Astrocyte (in vitro differentiated cells and primary cell): ENCODE results near the gene HOXC11. TPM values are rescaled to one million over a fixed set of nuclear protein-coding genes. Genes with fewer than 3 reads are reported as not detected.
A peak's percentile ranks its signal among the peaks of the same experiment; 100 is the strongest.

Experiments used
- DNase-seq: peaks from one replicate; pipeline ENCODE4 v3.0.0-alpha.2; 2010; ENCODE audit warnings: low read depth
- FAIRE-seq: peaks from 2 replicates; lab custom pipeline; 2011; peaks lifted over from hg19 to GRCh38; lab: Jason Lieb, UNC
- H2AFZ ChIP-seq: 2 replicates; pipeline ENCODE4 v1.6.0; 2012; ENCODE audit warnings: low read depth, low read length, inconsistent platforms
- H3K27ac ChIP-seq: 2 replicates; pipeline ENCODE4 v1.5.1; 2011; ENCODE audit warnings: low read depth, low read length, inconsistent platforms
- H3K27me3 ChIP-seq: 2 replicates; pipeline ENCODE4 v1.6.0; 2011; ENCODE audit warnings: low read length, inconsistent platforms; ENCODE audit not compliant: insufficient read depth
- H3K36me3 ChIP-seq: 2 replicates; pipeline ENCODE4 v1.5.1; 2011; ENCODE audit warnings: low read length, inconsistent platforms; ENCODE audit not compliant: insufficient read depth
- H3K4me1 ChIP-seq: 2 replicates; pipeline ENCODE4 v1.5.1; 2011; ENCODE audit warnings: low read length, inconsistent platforms; ENCODE audit not compliant: insufficient read depth
- H3K4me2 ChIP-seq: 2 replicates; pipeline ENCODE4 v1.6.0; 2012; ENCODE audit warnings: low read length, inconsistent platforms
- H3K4me3 ChIP-seq: 2 replicates; pipeline ENCODE4 v1.5.1; 2011; ENCODE audit warnings: low read depth, mild to moderate bottlenecking, low read length, inconsistent platforms; ENCODE audit not compliant: insufficient read depth
- H3K79me2 ChIP-seq: 2 replicates; pipeline ENCODE4 v1.6.0; 2012; ENCODE audit warnings: mild to moderate bottlenecking, low read length, inconsistent platforms; ENCODE audit not compliant: insufficient read depth
- H3K9ac ChIP-seq: 2 replicates; pipeline ENCODE4 v1.6.0; 2012; ENCODE audit warnings: mild to moderate bottlenecking, low read length, inconsistent platforms
- H3K9me3 ChIP-seq: 2 replicates; pipeline ENCODE4 v1.5.1; 2012; ENCODE audit warnings: low read depth, mild to moderate bottlenecking, low read length, inconsistent platforms; ENCODE audit not compliant: insufficient read depth
- H4K20me1 ChIP-seq: 2 replicates; pipeline ENCODE4 v1.6.0; 2012; ENCODE audit warnings: low read length, inconsistent platforms; ENCODE audit not compliant: insufficient read depth
- H3K27ac Mint-ChIP-seq: one replicate; pipeline ENCODE4 v1.8.0; 2021; ENCODE audit warnings: mild to moderate bottlenecking, mixed read lengths; ENCODE audit not compliant: unreplicated experiment
- H3K27me3 Mint-ChIP-seq: one replicate; pipeline ENCODE4 v1.8.0; 2021; ENCODE audit warnings: low read depth, mixed read lengths; ENCODE audit not compliant: unreplicated experiment
- H3K36me3 Mint-ChIP-seq: one replicate; pipeline ENCODE4 v1.8.0; 2021; ENCODE audit warnings: low read depth, mixed read lengths; ENCODE audit not compliant: unreplicated experiment
- H3K4me1 Mint-ChIP-seq: one replicate; pipeline ENCODE4 v1.8.0; 2021; ENCODE audit warnings: low read depth, mixed read lengths; ENCODE audit not compliant: unreplicated experiment
- H3K4me3 Mint-ChIP-seq: one replicate; pipeline ENCODE4 v1.8.0; 2021; ENCODE audit warnings: mild to moderate bottlenecking, moderate library complexity, mixed read lengths; ENCODE audit not compliant: unreplicated experiment
- H3K9me3 Mint-ChIP-seq: one replicate; pipeline ENCODE4 v1.8.0; 2021; ENCODE audit warnings: mild to moderate bottlenecking, mixed read lengths; ENCODE audit not compliant: unreplicated experiment
- EZH2 ChIP-seq: IDR thresholded peaks from 2 replicates; pipeline ENCODE4 v1.6.1; 2012; ENCODE audit warnings: mild to moderate bottlenecking, low read length, inconsistent platforms; ENCODE audit not compliant: insufficient read depth
- total RNA-seq: library from RNA; stranded (reverse); gene quantifications from 2 replicates; pipeline ENCODE4 v1.2.1, GENCODE V29; 2021
- TF ChIP-seq, protein P1 (sequence below): IDR thresholded peaks from 2 replicates; pipeline ENCODE4 v1.5.1; 2011; ENCODE audit warnings: low read depth, mild to moderate bottlenecking, inconsistent platforms, low read length, moderate library complexity; ENCODE audit not compliant: insufficient read depth

Gene HOXC11
- total RNA-seq, 1 donor from 2014 or later = not detected

GRCh38 chr12:53961025-53961761 lies 11.7 kb upstream of the HOXC11 start:
- Mint-ChIP-seq H3K27ac (no peak overlapping the region), H3K4me1 (no peaks in the 10 kb centered on the region), H3K4me3 (no peak overlapping the region), H3K36me3 (no peaks in the 10 kb centered on the region), H3K27me3 (peaks cover 89% of the 10 kb centered on the region), H3K9me3 (peaks cover 28% of the 10 kb centered on the region)
- Histone ChIP-seq H3K4me1 (no peaks in the 10 kb centered on the region), H3K79me2 (no peaks in the 10 kb centered on the region), H3K9ac (no peak overlapping the region), H3K27ac (no peak overlapping the region), H3K27me3 (peaks cover 93% of the 10 kb centered on the region), H3K4me2 (no peak overlapping the region), H3K36me3 (no peaks in the 10 kb centered on the region), H4K20me1 (no peaks in the 10 kb centered on the region), H3K4me3 (no peak overlapping the region), H3K9me3 (peaks cover 7% of the 10 kb centered on the region), H2AFZ (no peak overlapping the region)
- FAIRE-seq = no peak
- peak; percentile 94 for TF ChIP-seq EZH2
- TF ChIP-seq, protein P1, sequence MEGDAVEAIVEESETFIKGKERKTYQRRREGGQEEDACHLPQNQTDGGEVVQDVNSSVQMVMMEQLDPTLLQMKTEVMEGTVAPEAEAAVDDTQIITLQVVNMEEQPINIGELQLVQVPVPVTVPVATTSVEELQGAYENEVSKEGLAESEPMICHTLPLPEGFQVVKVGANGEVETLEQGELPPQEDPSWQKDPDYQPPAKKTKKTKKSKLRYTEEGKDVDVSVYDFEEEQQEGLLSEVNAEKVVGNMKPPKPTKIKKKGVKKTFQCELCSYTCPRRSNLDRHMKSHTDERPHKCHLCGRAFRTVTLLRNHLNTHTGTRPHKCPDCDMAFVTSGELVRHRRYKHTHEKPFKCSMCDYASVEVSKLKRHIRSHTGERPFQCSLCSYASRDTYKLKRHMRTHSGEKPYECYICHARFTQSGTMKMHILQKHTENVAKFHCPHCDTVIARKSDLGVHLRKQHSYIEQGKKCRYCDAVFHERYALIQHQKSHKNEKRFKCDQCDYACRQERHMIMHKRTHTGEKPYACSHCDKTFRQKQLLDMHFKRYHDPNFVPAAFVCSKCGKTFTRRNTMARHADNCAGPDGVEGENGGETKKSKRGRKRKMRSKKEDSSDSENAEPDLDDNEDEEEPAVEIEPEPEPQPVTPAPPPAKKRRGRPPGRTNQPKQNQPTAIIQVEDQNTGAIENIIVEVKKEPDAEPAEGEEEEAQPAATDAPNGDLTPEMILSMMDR = no peak
- DNase-seq = no peak

DNA sequence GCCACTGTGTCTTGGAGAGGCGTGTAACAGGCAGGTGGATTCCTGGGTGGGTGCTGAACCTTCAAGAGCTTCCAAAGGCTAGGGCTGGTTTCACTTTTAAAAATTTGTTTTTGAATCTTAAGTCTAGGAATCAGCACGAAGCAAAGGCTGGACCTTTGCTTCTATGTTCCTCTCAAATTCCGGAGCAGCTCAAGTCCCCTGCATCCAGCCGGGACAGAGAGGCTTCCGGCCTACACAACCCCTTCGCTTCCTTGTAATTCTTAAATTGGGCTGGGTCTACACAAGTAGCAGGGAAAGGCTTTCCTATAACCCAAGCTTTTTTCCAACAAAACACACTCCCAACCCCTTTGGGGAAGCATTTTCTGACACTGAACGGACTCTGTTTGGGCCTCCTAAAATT lies 9.9 kb upstream of the HOXC11 start:
- Histone ChIP-seq H3K9me3 (peaks cover 7% of the 10 kb centered on the region), H3K27me3 (peaks cover 95% of the 10 kb centered on the region), H3K4me3 (no peak overlapping the region), H3K79me2 (no peaks in the 10 kb centered on the region), H4K20me1 (no peaks in the 10 kb centered on the region), H3K4me2 (no peak overlapping the region), H3K36me3 (no peaks in the 10 kb centered on the region), H3K4me1 (no peaks in the 10 kb centered on the region), H2AFZ (no peak overlapping the region), H3K27ac (no peak overlapping the region), H3K9ac (no peak overlapping the region)
- no peak for DNase-seq
- Mint-ChIP-seq H3K4me1 (no peaks in the 10 kb centered on the region), H3K27me3 (peaks cover 90% of the 10 kb centered on the region), H3K27ac (no peak overlapping the region), H3K9me3 (peaks cover 26% of the 10 kb centered on the region), H3K36me3 (no peaks in the 10 kb centered on the region), H3K4me3 (no peak overlapping the region)
- TF ChIP-seq, protein P1 = no peak
- TF ChIP-seq EZH2 = no peak
- FAIRE-seq = no peak
